Activated naive CD4-positive, alpha-beta T cell treated with anti-CD3 and anti-CD28 coated beads, Interleukin-2, amount 10 ng/mL, durations not matched to agents 7 days and 5 days (primary cell): Measurements from ENCODE around the gene PNPLA1.

Source experiments
- CTCF ChIA-PET: fragments of 350-600 bp; sonication (Branson Sonifier 250); formaldehyde crosslinking; loops from one replicate; lab custom pipeline; 2021; ENCODE audit warnings: antibody characterized with exemption; lab: Charles Lee
- DNase-seq: peaks from one replicate; pipeline ENCODE4 v3.0.0-alpha.2; 2020
- H3K27ac Mint-ChIP-seq: one replicate; pipeline ENCODE4 v1.8.0; 2021; ENCODE audit warnings: mild to moderate bottlenecking, moderate library complexity, mixed read lengths
- H3K27me3 Mint-ChIP-seq: one replicate; pipeline ENCODE4 v1.8.0; 2021; ENCODE audit warnings: mild to moderate bottlenecking, mixed read lengths
- H3K36me3 Mint-ChIP-seq: one replicate; pipeline ENCODE4 v1.8.0; 2021; ENCODE audit warnings: mixed read lengths
- H3K4me1 Mint-ChIP-seq: one replicate; pipeline ENCODE4 v1.8.0; 2021; ENCODE audit warnings: mixed read lengths
- H3K4me3 Mint-ChIP-seq: one replicate; pipeline ENCODE4 v1.8.0; 2021; ENCODE audit warnings: mild to moderate bottlenecking, moderate library complexity, mixed read lengths
- H3K9me3 Mint-ChIP-seq: one replicate; pipeline ENCODE4 v1.8.0; 2021; ENCODE audit warnings: mixed read lengths

PNPLA1 gene

GRCh38 chr6:36241728-36242127, 28.1 kb upstream of the PNPLA1 start:
- Mint-ChIP-seq H3K27me3 (peaks cover 38% of the 10 kb centered on the region), H3K9me3 (no peaks in the 10 kb centered on the region), H3K4me3 (no peak overlapping the region), H3K27ac (no peak overlapping the region), H3K36me3 (no peaks in the 10 kb centered on the region), H3K4me1 (peaks cover 25% of the 10 kb centered on the region)
- no peak for DNase-seq
- CTCF ChIA-PET, result no interaction called here

DNA sequence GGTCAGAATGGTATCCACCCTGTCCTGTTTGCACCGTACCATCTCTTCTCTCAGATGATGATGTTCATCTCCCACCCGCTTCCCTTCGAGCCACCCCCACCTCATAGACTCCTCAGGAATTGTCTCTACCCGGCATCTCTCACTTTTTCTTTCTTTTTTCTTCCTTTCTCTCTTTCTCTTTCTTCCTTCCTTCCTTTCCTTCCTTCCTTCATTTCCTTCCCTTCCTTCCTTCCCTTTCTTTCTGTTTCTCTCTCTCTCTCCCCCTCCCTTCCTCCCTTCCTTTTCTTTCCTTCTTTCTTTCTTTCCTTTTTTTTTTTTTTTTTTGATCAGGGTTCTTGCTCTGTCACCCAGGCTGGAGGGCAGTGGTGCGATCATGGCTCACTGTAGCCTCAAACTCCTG, 27.7 kb upstream of the PNPLA1 start:
- H3K4me3 Mint-ChIP-seq, result no peak overlapping the region

DNA sequence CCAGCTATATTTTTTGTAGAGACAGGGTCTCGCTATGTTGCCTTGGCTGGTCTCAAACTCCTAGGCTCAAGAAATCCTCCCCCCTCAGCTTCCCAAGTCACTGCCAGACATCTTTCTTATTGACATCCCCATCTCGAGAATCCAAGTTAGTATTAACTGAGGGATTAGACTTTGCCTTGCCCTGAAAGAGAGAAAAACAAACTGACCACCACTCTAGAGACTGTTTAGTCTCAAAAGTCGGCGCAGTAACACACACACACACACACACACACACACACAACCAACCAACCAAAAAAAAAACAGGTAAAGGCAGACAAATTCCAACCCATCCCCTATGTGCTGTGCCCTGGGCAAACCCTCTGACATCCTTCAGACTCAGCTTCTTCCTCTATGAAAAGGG, 27.2 kb upstream of the PNPLA1 start:
- no peaks in the 10 kb centered on the region for H3K36me3 Mint-ChIP-seq
- CTCF ChIA-PET, result no interaction called here

More for the DNA sequence above, 27.7 kb upstream of the PNPLA1 start:
- H3K27me3 Mint-ChIP-seq, result peaks cover 42% of the 10 kb centered on the region
- peaks cover 25% of the 10 kb centered on the region for H3K4me1 Mint-ChIP-seq
- CTCF ChIA-PET, result no interaction called here
- H3K36me3 Mint-ChIP-seq, result no peaks in the 10 kb centered on the region
- H3K27ac Mint-ChIP-seq, result no peak overlapping the region
- DNase-seq, result no peak
- no peaks in the 10 kb centered on the region for H3K9me3 Mint-ChIP-seq

GRCh38 chr6:36243562-36244212, 26.2 kb upstream of the PNPLA1 start:
- Mint-ChIP-seq H3K27me3 (peaks cover 42% of the 10 kb centered on the region), H3K4me1 (peaks cover 25% of the 10 kb centered on the region), H3K9me3 (no peaks in the 10 kb centered on the region), H3K4me3 (no peak overlapping the region), H3K27ac (no peak overlapping the region), H3K36me3 (no peaks in the 10 kb centered on the region)
- CTCF ChIA-PET, result interaction anchor here (0.9 kb wide), 1 partner anchor 59 kb away, joined by 3 read pairs; no protein-coding TSS in a partner anchor
- no peak for DNase-seq

More for the DNA sequence above, 27.2 kb upstream of the PNPLA1 start:
- Mint-ChIP-seq H3K27ac (no peak overlapping the region), H3K9me3 (no peaks in the 10 kb centered on the region), H3K27me3 (peaks cover 42% of the 10 kb centered on the region), H3K4me3 (no peak overlapping the region), H3K4me1 (peaks cover 25% of the 10 kb centered on the region)
- DNase-seq, result no peak

GRCh38 chr6:36244641-36245280, 25.1 kb upstream of the PNPLA1 start:
- DNase-seq, result no peak
- CTCF ChIA-PET, result interaction anchor here (0.9 kb wide), 1 partner anchor 58 kb away, joined by 3 read pairs; no protein-coding TSS in a partner anchor
- Mint-ChIP-seq H3K9me3 (no peaks in the 10 kb centered on the region), H3K4me3 (no peak overlapping the region), H3K4me1 (peaks cover 25% of the 10 kb centered on the region), H3K36me3 (no peaks in the 10 kb centered on the region), H3K27ac (no peak overlapping the region), H3K27me3 (peaks cover 42% of the 10 kb centered on the region)

DNA sequence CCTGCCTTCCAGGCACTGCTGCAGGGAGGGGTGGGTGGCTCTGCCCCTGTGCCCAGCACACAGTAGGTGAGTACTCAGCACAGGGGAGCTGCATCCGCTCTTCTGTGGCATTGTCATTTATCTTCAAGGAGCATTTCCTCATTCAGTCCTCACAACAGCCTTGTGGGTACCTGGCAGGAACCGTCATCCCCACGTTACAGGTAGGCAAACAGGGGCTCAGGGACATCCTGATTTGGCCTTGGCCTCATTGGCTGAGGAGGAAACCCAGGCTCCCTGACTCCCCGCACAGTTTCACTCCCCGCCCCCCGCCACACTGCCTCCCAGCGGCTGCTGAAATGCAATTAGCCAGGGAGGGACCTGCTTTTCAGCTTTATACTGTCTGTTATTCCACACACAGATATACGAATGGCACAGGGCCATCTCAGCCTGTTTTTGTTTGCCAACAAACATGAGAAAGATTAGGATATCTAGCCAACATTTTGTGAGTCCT, 24.2 kb upstream of the PNPLA1 start:
- H3K27me3 Mint-ChIP-seq, result peaks cover 42% of the 10 kb centered on the region
- H3K4me1 Mint-ChIP-seq, result peaks cover 25% of the 10 kb centered on the region
- peak; percentile 41 for DNase-seq
- no peak overlapping the region for H3K27ac Mint-ChIP-seq
- no peak overlapping the region for H3K4me3 Mint-ChIP-seq
- no peaks in the 10 kb centered on the region for H3K36me3 Mint-ChIP-seq
- CTCF ChIA-PET, result no interaction called here
- no peaks in the 10 kb centered on the region for H3K9me3 Mint-ChIP-seq

DNA sequence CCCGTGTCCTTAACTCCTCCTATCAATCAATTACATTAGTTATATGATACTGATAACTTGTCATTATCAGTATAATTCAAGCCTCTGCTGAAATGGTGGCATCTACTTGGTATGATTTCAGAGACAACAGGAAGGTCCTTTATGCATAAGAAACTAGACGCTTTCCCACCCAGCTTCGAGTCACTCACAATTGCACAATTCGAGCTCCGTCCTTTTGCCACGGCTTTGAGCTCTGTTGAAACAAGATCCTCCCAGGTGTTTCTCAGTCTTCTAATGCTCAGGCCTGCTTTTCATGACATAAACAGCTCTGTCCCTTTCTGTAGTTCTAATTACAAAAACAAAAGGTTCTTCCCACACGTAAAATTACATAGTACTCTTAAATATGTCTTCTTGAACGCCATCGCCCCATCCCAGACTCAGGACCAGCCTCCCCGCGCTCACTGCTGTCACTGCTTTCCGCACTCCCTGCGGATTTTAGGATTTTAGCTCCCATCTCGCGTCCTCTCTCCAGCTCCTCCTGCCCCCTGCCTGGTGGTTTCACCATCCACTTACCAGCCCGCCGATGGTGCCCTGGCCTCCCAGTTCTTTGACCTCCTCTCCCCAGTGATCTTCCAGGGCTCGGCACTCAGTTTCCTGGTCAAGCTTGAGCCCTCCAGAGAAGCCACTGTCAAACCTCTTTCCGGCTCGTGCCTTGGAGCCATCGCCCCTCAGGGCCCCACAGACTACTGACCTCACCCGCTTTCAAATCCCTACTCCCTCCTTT, 23.2 kb upstream of the PNPLA1 start:
- Mint-ChIP-seq H3K27me3 (peaks cover 40% of the 10 kb centered on the region), H3K4me3 (no peak overlapping the region), H3K27ac (no peak overlapping the region), H3K9me3 (no peaks in the 10 kb centered on the region), H3K4me1 (peaks cover 21% of the 10 kb centered on the region), H3K36me3 (no peaks in the 10 kb centered on the region)
- CTCF ChIA-PET, result no interaction called here
- no peak for DNase-seq

- CTCF ChIA-PET, result no interaction called here
- Mint-ChIP-seq H3K27me3 (peaks cover 36% of the 10 kb centered on the region), H3K27ac (no peak overlapping the region), H3K4me3 (no peak overlapping the region), H3K9me3 (no peaks in the 10 kb centered on the region), H3K36me3 (no peaks in the 10 kb centered on the region), H3K4me1 (peaks cover 11% of the 10 kb centered on the region)
- no peak for DNase-seq
Measured at GRCh38 chr6:36247693-36248092, 22.2 kb upstream of the PNPLA1 start.

- CTCF ChIA-PET, result no interaction called here
- no peak overlapping the region for H3K4me3 Mint-ChIP-seq
- no peaks in the 10 kb centered on the region for H3K36me3 Mint-ChIP-seq
Measured at GRCh38 chr6:36248980-36249379, 20.9 kb upstream of the PNPLA1 start.

DNA sequence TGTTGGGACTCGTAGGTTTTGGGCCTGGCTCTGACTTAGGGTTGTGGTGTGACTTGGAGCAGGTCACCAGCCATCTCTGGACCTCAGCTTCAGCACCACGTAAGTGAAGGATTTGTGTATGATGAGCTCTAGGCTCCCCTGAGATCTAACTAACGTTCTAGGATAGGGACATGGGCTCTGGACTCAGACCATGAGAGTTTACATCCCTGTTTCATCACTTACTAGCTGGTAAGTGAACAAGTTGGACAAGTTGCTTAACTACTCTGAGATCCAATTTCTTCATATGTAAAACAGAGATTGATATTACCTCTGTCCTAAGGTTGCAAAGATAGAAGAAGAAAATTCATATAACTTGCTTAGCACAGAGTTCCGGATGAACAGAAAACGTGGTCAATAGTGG, 20.3 kb upstream of the PNPLA1 start:
- H3K27me3 Mint-ChIP-seq, result peaks cover 19% of the 10 kb centered on the region
- CTCF ChIA-PET, result interaction anchor here (0.8 kb wide), 1 partner anchor 54 kb away, joined by 3 read pairs; no protein-coding TSS in a partner anchor
- DNase-seq, result no peak
- H3K36me3 Mint-ChIP-seq, result no peaks in the 10 kb centered on the region
- H3K9me3 Mint-ChIP-seq, result no peaks in the 10 kb centered on the region
- no peak overlapping the region for H3K27ac Mint-ChIP-seq
- peaks cover 9% of the 10 kb centered on the region for H3K4me1 Mint-ChIP-seq
- H3K4me3 Mint-ChIP-seq, result no peak overlapping the region

More at GRCh38 chr6:36248980-36249379, 20.9 kb upstream of the PNPLA1 start:
- no peak for DNase-seq
- Mint-ChIP-seq H3K27me3 (peaks cover 24% of the 10 kb centered on the region), H3K4me1 (peaks cover 9% of the 10 kb centered on the region), H3K9me3 (no peaks in the 10 kb centered on the region), H3K27ac (no peak overlapping the region)

GRCh38 chr6:36252005-36252404, 17.9 kb upstream of the PNPLA1 start:
- Mint-ChIP-seq H3K27me3 (peaks cover 7% of the 10 kb centered on the region), H3K4me1 (no peaks in the 10 kb centered on the region), H3K27ac (no peak overlapping the region), H3K9me3 (no peaks in the 10 kb centered on the region), H3K36me3 (no peaks in the 10 kb centered on the region), H3K4me3 (no peak overlapping the region)
- CTCF ChIA-PET, result no interaction called here
- DNase-seq, result no peak

GRCh38 chr6:36263390-36264000, 6.4 kb upstream of the PNPLA1 start:
- CTCF ChIA-PET, result interaction anchor here (0.7 kb wide), 1 partner anchor 39 kb away, joined by 3 read pairs; no protein-coding TSS in a partner anchor
- Mint-ChIP-seq H3K4me1 (no peaks in the 10 kb centered on the region), H3K27me3 (peaks cover 22% of the 10 kb centered on the region), H3K36me3 (no peaks in the 10 kb centered on the region), H3K27ac (no peak overlapping the region), H3K9me3 (peaks cover 4% of the 10 kb centered on the region), H3K4me3 (no peak overlapping the region)
- DNase-seq, result no peak

DNA sequence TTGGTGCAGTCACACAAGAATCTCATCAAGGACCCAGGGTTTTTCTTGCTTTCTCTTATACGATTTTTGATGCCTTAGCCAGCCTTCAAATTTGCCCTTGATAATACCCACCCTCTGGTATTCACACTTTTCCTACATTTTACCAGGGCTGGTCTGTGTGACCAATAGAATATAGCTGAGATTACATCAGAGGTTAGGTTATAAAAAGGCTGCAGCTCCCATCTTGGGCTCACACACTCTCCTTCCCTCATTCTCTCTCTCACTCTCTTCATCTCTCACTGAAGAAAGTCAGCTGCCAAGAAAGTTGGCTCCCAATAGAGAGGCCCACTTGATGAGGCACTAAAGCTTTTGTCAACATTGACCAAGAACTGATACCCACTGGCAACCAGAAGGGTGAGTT, 4.1 kb upstream of the PNPLA1 start:
- Mint-ChIP-seq H3K36me3 (no peaks in the 10 kb centered on the region), H3K27me3 (peaks cover 38% of the 10 kb centered on the region), H3K9me3 (peaks cover 4% of the 10 kb centered on the region), H3K27ac (no peak overlapping the region), H3K4me3 (no peak overlapping the region), H3K4me1 (no peaks in the 10 kb centered on the region)
- CTCF ChIA-PET, result no interaction called here
- no peak for DNase-seq
